Suppressor macrophage (primary cell): ENCODE data around the gene MGAT4A.

Experiments used
- DNase-seq, 4 experiments: peaks; one replicate each; pipeline ENCODE4 v3.0.0-alpha.2; 2020 to 2022
- total RNA-seq, 17 experiments: gene quantifications; one replicate each; lab custom pipeline; 2026; ENCODE audit warnings: mixed read lengths in 6 of 17, inconsistent platforms in 3 of 17; lab: John Stamatoyannopoulos, UW

The MGAT4A gene
- 23.1 to 205 (median 108) reads per million in 17 experiments for total RNA-seq

DNA sequence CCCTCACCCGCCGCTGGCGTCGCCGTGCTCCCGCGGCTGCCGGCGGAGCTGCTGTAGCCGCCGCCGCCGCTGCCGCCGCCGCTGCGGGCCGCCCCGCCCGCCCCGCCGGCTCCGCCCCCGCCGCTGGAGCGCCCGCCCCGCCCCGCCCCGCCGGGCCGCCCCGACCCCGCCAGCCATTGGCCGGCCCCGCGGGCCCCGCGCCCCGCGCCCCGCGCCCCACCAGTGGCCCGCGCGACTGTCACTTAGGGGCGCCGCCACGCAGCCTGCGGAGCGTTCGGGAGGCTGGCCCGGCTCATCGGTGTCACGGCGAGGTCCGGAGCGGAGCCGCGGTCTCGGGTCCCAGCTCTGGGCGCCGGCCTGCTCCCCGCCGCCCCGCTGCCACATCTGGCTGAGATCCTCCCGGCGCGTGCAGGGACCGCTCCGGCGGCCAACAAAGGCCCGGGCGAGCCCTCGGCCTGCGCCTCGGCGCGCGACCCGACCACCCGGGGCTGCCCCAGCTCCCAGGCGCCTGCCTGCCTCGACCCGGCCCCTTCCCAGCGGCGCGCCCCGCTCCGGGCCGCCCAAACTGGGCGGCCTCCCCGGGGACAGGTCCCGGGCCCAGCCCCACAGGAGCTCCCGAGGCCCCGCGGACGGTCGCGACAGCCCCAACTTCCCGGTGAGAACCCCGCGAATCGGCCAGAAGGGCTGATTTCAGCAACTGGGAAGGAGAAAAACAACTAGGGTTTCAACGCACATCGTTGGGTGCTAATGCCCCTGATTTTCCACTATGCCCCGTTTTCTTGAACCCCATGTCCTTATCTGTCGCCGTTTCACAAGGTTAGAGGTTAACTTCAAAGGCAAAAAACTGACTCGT is at the start of gene MGAT4A:
TSS of gene MGAT4A (minus strand) at position 92 of the 853 bp plus-strand sequence. CDS start 4,800 bp downstream, outside the sequence.
- peak; percentile 87 to 95 (median 92) for DNase-seq

GRCh38 chr2:98778741-98779483 is 48.0 kb upstream of the MGAT4A start:
- no peak for DNase-seq

- DNase-seq: no peak
Measured at GRCh38 chr2:98778151-98778550, 47.2 kb upstream of the MGAT4A start.

DNA sequence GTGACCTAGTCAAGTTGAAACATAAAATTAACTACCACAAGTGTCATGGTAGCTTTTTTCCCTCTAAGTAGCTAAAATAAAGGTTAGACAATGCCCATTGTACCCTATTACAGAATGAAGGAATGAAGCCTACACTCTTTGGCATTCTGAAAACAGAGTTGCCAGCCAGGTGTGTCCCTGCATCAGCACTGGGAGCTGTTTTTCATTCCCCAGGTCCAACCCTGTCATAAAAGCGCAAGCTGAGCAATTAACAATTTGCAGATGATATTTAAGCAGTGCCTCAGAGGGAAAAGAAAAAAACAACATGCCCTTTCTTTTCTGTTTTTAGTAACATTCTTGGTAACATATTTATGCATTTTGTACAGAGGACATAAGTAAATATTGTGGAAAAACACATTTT is 46.8 kb upstream of the MGAT4A start:
- DNase-seq: no peak

GRCh38 chr2:98777076-98777475 is 46.1 kb upstream of the MGAT4A start:
- no peak for DNase-seq

DNA sequence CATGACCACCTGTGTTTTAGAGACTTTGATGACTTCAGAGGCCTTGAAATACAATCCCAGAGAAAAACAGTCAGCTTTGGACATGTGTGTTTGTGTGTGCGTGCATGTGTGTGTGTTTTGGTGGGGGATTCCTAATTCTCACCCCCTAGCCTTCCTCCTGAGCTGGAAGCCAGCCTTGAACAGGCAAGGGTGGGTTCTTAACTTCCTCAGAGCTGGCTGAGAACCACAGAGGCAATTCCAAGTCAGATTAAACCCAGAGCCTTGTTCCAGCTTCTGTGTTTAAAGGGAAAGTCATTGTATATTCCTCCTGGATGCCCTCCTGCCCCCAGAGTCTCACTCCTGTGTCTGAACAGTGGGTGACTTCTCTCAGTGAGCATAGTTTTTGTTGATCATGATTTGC is 45.2 kb upstream of the MGAT4A start:
- no peak for DNase-seq

GRCh38 chr2:98775146-98775986 is 44.4 kb upstream of the MGAT4A start:
- no peak for DNase-seq

- DNase-seq: no peak
Measured at GRCh38 chr2:98773907-98774306, 43.0 kb upstream of the MGAT4A start.

GRCh38 chr2:98773169-98773568 is 42.2 kb upstream of the MGAT4A start:
- no peak for DNase-seq

GRCh38 chr2:98772536-98772935 is 41.6 kb upstream of the MGAT4A start:
- DNase-seq: peak in 3 of 4 experiments; percentile 39 to 58 (median 52)

DNA sequence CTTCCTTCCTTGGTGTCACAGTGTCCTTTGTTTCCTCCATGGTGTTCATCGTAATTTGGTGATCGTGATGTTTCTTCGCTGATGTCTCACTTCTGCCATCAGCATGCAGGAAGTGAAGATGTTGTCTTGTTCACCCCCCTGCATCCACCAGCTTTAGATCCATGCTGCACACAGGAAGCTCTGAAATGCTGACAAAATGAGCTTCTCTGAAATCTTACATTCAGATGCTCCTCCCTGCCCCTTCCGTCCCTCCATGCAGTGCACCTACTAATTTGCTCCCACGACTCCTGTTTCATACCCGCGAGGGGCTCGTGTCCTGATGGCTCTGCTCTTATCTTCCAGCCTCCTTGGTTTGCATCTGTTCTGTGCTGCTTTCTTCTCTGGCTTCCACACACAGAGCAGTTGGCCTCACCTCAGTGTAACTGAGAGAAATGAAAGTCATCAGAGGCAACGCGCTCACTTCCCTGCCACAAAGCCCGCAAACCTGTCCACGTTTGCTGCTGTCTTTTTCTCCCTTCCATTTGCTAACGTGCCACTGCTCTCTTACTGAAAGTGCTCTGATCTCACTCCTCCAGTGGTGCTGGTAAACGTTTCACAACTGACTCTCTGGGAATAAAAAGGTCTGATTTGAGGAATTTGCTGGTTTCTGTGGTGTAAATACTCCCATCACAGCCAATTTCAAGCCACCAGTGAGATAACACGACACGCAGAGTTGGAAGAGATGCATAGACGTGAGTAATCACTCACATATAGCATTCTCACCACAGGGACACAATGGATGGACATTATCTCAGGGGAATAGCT is 41.0 kb upstream of the MGAT4A start:
- peak; percentile 54 to 78 (median 62) for DNase-seq

DNA sequence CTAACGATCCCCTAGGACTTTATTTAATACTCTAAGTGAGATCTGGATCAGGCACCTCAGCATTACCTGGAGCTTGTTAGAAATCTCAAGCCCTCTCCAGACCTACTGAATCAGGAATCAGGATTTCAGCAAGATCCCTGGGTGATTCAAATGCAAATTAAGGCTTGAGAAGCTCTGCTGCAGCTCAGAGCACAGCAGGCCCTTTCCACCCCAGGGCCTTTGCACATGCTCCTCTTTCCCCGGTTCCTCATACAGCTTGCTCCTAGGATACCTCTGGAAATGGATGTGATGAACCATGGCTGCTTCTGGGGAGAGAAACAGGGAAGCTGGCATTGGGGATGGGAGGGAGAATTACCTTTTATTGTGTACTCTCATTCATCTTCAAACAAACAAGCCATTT is 40.3 kb upstream of the MGAT4A start:
- DNase-seq: no peak

GRCh38 chr2:98769784-98770183 is 38.9 kb upstream of the MGAT4A start:
- DNase-seq: no peak

GRCh38 chr2:98769114-98769476 is 38.2 kb upstream of the MGAT4A start:
- no peak for DNase-seq

- DNase-seq: peak; percentile 55 to 81 (median 64)
Measured at GRCh38 chr2:98768384-98769113, 37.6 kb upstream of the MGAT4A start.

DNA sequence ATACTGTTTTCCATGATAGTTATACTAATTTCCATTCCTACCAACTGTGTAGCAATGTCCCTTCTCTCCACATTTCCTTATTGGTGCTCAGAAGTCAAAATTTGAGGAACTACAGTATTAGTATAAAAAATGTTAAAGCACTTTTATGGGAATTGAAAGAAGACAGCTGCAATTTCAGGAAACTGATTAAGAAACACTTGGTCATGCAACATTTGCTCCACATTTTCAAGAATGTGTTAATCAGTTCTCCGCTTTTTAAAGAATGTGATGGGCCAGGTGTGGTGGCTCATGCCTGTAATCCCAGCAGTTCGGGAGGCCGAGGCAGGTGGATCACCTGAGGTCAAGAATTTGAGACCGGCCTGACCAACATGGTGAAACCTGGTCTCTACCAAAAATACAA is 33.6 kb upstream of the MGAT4A start:
- DNase-seq: peak; percentile 30 to 88 (median 66)

DNA sequence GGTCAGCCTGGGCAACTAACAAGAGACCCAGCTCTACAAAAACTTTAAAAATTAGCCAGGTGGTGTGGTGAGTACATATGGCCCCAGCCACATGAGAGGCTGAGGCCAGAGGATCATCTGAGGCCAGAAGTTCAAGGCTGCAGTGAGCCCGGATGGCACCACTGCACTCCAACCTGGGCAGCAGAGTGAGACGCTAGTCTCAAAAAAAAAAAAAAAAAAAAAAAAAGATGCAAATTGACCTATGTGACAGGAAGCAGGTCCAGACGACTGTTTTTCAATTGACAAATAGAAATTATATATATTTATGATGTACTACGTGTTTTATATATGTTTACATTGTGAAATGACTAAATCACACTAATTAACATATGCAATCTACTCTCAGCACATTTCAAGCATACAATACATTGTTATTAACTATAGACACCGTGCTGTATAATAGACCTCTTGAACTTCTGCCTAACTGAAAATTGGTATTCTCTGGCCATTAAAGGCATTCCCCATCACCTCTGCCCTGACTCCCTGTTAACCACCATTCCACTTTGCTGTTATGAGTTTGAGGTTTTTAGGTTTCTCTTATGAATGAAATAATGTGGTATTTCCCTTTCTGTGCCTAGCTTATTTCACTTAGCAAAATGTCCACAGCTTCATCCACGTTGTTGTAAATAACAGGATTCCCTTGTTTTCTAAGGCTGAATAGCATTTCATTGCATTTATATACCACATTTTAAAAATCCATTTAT is 32.4 kb upstream of the MGAT4A start:
- no peak for DNase-seq

DNA sequence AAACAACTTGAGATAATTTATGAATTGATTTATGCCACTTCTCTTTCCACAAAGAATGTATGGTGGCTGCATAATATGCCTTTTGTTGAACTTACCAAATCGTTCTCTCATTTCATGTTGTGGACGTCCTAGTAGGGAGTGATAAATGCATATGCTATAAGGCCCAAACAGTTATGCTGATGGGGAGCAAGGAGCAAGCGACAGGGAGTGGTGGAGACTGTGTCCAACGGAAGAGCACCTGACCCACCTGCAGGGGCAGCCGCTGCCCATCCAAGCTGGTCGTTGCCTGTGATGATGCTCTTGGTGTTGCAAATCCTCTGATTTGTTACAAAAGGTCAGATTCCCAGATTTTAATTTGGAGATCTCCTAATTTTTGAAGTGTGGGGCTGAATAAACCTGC is 31.0 kb upstream of the MGAT4A start:
- no peak for DNase-seq

- peak; percentile 30 to 80 (median 55) for DNase-seq
Measured at GRCh38 chr2:98761267-98761781, 30.4 kb upstream of the MGAT4A start.
